SK-N-DZ (cell line): Measurements from ENCODE around the gene CIC.

Experiments used
- DNase-seq: peaks from one replicate; pipeline ENCODE4 v3.0.0-alpha.2; 2015; ENCODE audit warnings: low spot score

Gene CIC

GRCh38 chr19:42287017-42287826 lies 18.2 kb downstream of the CIC start:
- DNase-seq, result no peak

GRCh38 chr19:42287827-42288107 lies 18.7 kb downstream of the CIC start:
- DNase-seq, result no peak

GRCh38 chr19:42288387-42288786 lies 19.3 kb downstream of the CIC start:
- DNase-seq, result no peak

GRCh38 chr19:42288881-42289555 lies 20.0 kb downstream of the CIC start:
- no peak for DNase-seq

- no peak for DNase-seq
These were observed 20.5 kb downstream of the CIC start for GRCh38 chr19:42289556-42290041.

GRCh38 chr19:42290136-42290522 lies 21.1 kb downstream of the CIC start:
- no peak for DNase-seq

GRCh38 chr19:42290523-42291434 lies 21.7 kb downstream of the CIC start:
- DNase-seq, result peak; percentile 54

GRCh38 chr19:42291435-42291810 lies 22.4 kb downstream of the CIC start:
- DNase-seq, result no peak

GRCh38 chr19:42292042-42292960 lies 23.2 kb downstream of the CIC start:
- DNase-seq, result no peak

- no peak for DNase-seq
These were observed 23.9 kb downstream of the CIC start for GRCh38 chr19:42292963-42293362.

- no peak for DNase-seq
These were observed 24.5 kb downstream of the CIC start for GRCh38 chr19:42293540-42293939.

- DNase-seq, result no peak
These were observed 24.9 kb downstream of the CIC start for GRCh38 chr19:42293948-42294347.

GRCh38 chr19:42294471-42295137 lies 25.6 kb downstream of the CIC start:
- DNase-seq, result no peak

GRCh38 chr19:42295342-42295741 lies 26.3 kb downstream of the CIC start:
- DNase-seq, result no peak

GRCh38 chr19:42295831-42296525 lies 26.9 kb downstream of the CIC start:
- peak; percentile 79 for DNase-seq

- no peak for DNase-seq
These were observed 28.0 kb downstream of the CIC start for GRCh38 chr19:42297039-42297438.

GRCh38 chr19:42301646-42302203 lies 32.7 kb downstream of the CIC start, which contains the start of gene PRR19:
TSS of gene PRR19 (plus strand) at chr19:42302132. CDS start at chr19:42309585, 7,453 bp downstream.
- DNase-seq, result no peak

- DNase-seq, result no peak
These were observed 34.0 kb downstream of the CIC start for GRCh38 chr19:42303101-42303464.

- DNase-seq, result no peak
These were observed 34.8 kb downstream of the CIC start for GRCh38 chr19:42303876-42304275.

- no peak for DNase-seq
These were observed 37.6 kb downstream of the CIC start for GRCh38 chr19:42306646-42307045.
